Skeletal muscle tissue (tissue), 4 donors: ENCODE data around the gene FGF12. TPM values are rescaled to one million over a fixed set of nuclear protein-coding genes. Genes with fewer than 3 reads are reported as not detected.
"Not testable (repeated sequence)": the region's sequence is repeated elsewhere in the genome, so short reads cannot be mapped to it uniquely, and the experiment has no call there.

ENCODE experiments used
- H3K27ac ChIP-seq: one replicate; pipeline ENCODE4 v1.7.0; 2013; ENCODE audit warnings: mild to moderate bottlenecking, low read depth, low read length, inconsistent platforms
- H3K27me3 ChIP-seq, 3 donors: one replicate each; pipeline ENCODE4 v1.7.0; 2013; ENCODE audit warnings: low read length in 3 of 3; ENCODE audit not compliant: control insufficient read depth in 3 of 3, insufficient read depth in 3 of 3
- H3K36me3 ChIP-seq, 3 donors: one replicate each; pipeline ENCODE4 v1.7.0; 2013; ENCODE audit warnings: low read length in 3 of 3; ENCODE audit not compliant: control insufficient read depth in 3 of 3, insufficient read depth in 3 of 3
- H3K4me1 ChIP-seq, 3 donors: one replicate each; pipeline ENCODE4 v1.7.0; 2013; ENCODE audit warnings: low read length in 3 of 3, mild to moderate bottlenecking in 3 of 3; ENCODE audit not compliant: control insufficient read depth in 3 of 3, insufficient read depth in 3 of 3
- H3K4me3 ChIP-seq, 3 donors: one replicate each; pipeline ENCODE4 v1.7.0; 2013; ENCODE audit warnings: low read length in 3 of 3
- H3K9ac ChIP-seq, 3 donors: one replicate each; pipeline ENCODE4 v1.7.0; 2013; ENCODE audit warnings: low read length in 3 of 3, mild to moderate bottlenecking in 3 of 3, moderate library complexity in 2 of 3, low read depth in 1 of 3
- H3K9me3 ChIP-seq, 3 donors: one replicate each; pipeline ENCODE4 v1.7.0; 2013; ENCODE audit warnings: low read length in 3 of 3; ENCODE audit not compliant: control insufficient read depth in 3 of 3
- total RNA-seq: library from RNA; depleted of rRNA; stranded (reverse); fragments of >200 nt; gene quantifications from one replicate; pipeline ENCODE4 v1.2.3, GENCODE V29; 2014
- donor health status: Osteomylitis.

FGF12 gene
- total RNA-seq, 1 donor from 2014 or later, result 2.1 TPM

DNA sequence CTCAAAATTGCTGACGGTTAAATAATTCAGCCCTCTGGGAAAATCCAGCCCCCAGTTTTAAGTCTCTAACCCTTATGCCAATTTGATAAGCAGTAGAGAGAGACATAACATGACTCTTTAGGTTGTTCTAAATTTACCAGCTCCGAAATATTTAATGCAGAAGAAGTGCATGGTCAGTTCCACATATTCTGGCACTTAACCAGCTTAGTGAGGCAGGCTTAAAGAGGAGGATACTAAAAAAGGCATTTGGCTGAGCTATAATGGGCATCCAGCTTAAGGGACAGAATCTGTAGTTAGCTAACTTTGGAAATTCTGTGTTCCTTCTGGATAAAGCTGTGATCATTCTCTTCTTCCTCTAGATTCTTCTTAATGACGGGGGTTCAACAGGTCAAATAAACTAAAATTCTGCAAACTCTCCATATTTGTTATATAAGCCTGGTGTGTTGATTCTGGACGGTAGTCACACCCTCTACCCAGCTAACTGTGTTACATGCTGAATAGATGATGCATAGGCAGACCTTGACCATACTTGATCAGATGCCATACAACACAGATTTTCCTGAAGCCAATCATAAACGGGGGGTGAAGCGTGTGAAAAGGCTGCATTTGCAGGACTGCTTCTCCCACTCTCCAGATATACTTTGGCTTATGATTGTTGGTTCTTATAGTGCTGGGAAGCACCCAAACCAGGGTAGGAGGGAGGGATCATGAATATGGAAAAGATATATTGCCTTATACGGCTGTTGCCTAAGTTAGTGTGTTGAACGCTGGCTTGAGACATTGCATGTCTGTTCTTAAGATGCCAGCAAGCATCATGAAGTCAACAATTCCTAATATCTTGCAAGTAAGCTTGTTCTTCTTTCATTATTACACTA, 118.4 kb downstream of the FGF12 start:
- Histone ChIP-seq H3K27ac (no peak overlapping the region), H3K27me3 (no peaks in the 10 kb centered on the region), H3K4me1 (no peaks in the 10 kb centered on the region)

DNA sequence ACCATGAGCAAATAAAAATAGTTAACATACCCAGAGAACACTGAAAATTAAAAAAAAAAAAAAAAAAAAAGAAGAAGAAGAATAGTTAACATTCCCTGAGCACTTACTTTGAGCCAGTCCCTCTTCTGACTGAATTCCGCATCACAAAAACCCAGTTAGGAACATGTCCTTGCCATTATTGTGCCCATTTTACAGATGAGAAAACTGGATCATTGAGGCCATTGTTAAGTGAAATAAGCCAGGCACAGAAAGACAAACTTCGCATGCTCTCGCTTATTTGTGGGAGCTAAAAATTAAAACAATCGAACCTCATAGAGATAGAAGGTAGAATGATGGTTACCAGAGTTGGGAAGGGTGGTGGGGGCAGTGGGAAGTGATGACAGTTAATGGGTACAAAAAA, 119.5 kb downstream of the FGF12 start:
- Histone ChIP-seq H3K4me3 (no peak overlapping the region), H3K4me1 (no peaks in the 10 kb centered on the region), H3K27ac (no peak overlapping the region), H3K9me3 (no peaks in the 10 kb centered on the region), H3K9ac (no peak overlapping the region), H3K27me3 (no peaks in the 10 kb centered on the region), H3K36me3 (no peaks in the 10 kb centered on the region)

More for the DNA sequence above, 118.4 kb downstream of the FGF12 start:
- Histone ChIP-seq H3K4me3 (no peak overlapping the region), H3K9ac (no peak overlapping the region), H3K36me3 (no peaks in the 10 kb centered on the region), H3K9me3 (no peaks in the 10 kb centered on the region)

DNA sequence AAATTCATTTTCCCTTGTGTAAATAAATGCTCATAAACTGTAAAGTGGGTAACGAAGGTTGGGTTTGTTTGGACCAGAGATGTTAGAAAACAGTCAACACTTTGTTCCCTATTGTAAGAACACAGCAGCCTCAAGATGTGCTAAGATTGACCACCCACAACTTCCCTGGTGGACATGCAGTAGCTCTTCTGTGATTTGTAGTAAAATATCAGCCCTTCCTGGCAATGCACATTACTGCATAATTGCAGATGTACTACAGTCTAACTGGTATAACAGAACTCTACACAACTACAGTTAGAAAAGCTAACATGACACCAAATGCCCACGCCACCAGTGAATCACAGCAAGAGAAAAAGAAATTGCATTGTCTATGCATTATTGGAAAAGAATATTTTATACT, 129.4 kb downstream of the FGF12 start:
- no peaks in the 10 kb centered on the region for H3K4me1 ChIP-seq
- no peaks in the 10 kb centered on the region for H3K27me3 ChIP-seq
- no peak overlapping the region for H3K9ac ChIP-seq
- H3K4me3 ChIP-seq, result no peak overlapping the region
- no peak overlapping the region for H3K27ac ChIP-seq
- H3K9me3 ChIP-seq, result no peaks in the 10 kb centered on the region
- no peaks in the 10 kb centered on the region for H3K36me3 ChIP-seq

DNA sequence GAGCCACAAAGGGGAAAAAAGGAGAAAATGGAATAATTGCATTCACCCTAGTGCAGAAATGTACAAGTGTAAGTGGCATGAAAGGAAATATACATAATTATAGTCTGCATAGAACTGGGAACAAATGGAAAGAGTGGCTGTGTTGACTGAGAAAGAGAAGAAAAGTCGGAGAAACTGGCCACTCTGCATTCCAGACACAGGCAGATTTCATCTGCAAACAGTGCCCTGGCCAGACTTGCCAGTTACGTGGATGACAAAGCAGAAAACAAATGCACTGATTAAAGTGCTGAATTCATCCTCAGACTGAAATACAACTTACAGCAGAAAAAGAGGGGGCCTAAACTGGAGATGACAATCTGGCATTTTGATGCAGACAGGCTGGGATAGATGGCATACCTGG, 129.8 kb downstream of the FGF12 start:
- Histone ChIP-seq H3K27me3 (no peaks in the 10 kb centered on the region), H3K27ac (no peak overlapping the region), H3K9me3 (no peaks in the 10 kb centered on the region), H3K4me1 (no peaks in the 10 kb centered on the region), H3K9ac (no peak overlapping the region), H3K36me3 (no peaks in the 10 kb centered on the region), H3K4me3 (no peak overlapping the region)

DNA sequence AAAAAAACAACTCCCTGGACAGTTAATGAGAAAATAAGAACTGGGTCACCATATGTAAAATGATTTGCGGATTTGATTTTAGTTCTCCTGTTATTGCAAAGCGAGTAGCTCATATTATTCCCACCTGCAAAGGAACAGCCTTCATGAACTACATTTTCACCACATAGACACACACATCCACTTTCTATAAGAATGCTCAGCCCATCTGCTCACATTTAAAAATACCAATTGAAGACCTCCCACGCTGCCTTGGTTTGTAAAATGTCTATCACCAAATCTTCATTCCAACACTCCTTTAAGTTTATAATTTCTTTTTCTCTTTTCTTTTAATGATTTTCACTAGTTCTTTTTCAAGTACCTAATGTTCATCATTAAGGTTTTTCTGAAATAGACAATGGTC, 148.6 kb downstream of the FGF12 start:
- no peak overlapping the region for H3K27ac ChIP-seq
- no peaks in the 10 kb centered on the region for H3K27me3 ChIP-seq
- H3K36me3 ChIP-seq, result no peaks in the 10 kb centered on the region
- H3K9me3 ChIP-seq, result peaks cover 0 to 2% (median 0%) of the 10 kb centered on the region in 3 donors
- H3K9ac ChIP-seq, result no peak overlapping the region
- H3K4me3 ChIP-seq, result no peak overlapping the region
- H3K4me1 ChIP-seq, result no peaks in the 10 kb centered on the region

DNA sequence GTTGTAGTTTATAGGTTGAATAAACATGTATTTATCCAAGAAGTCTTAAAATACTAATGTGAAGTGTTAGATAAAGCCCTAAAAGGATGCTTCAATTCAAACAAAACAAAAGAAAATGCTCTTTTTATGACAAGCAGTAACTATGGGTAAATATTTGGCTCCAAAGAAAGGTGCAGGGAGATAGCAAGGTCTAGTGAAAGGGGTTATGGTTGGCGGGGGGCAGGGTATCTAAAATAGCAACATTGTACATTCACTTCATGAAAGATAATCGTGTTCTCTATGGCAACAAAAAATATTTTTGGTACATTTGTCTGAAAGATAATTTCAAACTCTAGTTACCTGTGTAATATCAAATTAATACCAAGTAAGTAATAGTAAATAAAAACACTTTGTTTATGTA, 149.5 kb downstream of the FGF12 start:
- Histone ChIP-seq H3K4me3 (no peak overlapping the region), H3K9me3 (peaks cover 0 to 2% (median 0%) of the 10 kb centered on the region in 3 donors), H3K27me3 (no peaks in the 10 kb centered on the region), H3K9ac (no peak overlapping the region), H3K36me3 (no peaks in the 10 kb centered on the region), H3K4me1 (no peaks in the 10 kb centered on the region), H3K27ac (no peak overlapping the region)

DNA sequence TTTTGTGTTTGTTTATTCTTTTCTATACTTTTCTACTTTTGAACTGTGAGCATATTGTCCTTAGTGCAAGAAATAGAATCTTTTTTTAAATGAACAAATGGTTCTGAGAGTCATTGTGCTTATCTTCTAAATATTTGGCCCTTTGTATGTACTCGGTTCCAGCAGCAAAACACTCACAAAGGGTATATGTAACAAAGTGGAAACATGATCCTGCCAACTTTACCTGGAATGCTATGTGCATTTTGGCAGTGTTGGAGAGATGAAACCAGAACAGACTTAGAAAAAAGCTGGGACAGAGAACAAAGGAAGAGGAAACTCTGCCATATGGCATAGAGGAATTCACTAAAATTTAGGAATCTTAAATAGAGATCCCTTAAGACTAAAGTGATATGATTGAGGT, 150.1 kb downstream of the FGF12 start:
- Histone ChIP-seq H3K27ac (no peak overlapping the region), H3K27me3 (no peaks in the 10 kb centered on the region), H3K4me1 (no peaks in the 10 kb centered on the region), H3K9me3 (peaks cover 0 to 2% (median 0%) of the 10 kb centered on the region in 3 donors), H3K36me3 (no peaks in the 10 kb centered on the region), H3K9ac (no peak overlapping the region), H3K4me3 (no peak overlapping the region)

DNA sequence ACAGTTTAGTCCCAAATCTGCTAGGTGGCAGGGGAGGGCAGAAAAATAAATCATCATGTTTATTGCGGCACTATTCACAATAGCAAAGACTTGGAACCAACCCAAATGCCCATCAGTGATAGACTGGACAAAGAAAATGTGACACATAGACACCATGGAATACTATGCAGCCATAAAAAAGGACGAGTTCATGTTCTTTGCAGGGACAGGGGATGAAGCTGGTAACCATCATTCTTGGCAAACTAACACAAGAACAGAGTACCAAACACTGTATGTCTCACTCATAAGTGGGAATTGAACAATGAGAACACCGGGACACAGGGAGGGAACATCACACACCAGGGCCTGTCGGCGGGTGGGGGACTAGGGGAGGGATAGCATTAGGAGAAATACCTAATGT, 150.6 kb downstream of the FGF12 start:
- H3K4me3 ChIP-seq, H3K27ac ChIP-seq, H3K9me3 ChIP-seq, H3K36me3 ChIP-seq, H3K9ac ChIP-seq, H3K27me3 ChIP-seq, H3K4me1 ChIP-seq: not testable (repeated sequence)

DNA sequence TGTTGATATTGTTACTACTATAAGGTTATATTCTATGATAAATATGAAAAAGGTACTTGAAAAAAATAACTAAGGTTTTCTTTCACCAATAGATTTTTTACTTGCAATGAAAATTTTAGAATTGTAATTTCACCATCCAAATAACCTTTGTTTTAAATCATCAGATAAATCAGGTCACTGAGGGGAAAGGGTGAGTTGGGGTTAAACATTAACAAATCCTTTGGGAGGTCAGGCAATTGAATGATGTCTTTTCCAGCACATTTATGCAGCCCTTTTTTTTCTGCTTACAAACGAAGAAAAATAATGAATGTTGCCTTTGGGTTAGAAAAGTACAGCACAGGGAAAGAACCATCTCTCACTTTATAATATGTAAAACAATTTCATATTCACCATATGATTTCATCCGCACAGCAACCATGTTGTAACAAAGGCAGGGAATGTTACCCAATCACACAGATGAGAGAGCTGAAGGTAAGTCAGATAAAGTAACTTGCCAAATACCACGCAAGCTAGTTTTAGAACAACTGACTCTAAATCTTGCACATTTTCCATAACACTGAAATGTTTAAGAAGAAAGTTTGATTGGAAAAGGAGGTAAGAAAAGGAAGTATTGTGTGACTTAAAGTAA, 151.3 kb downstream of the FGF12 start:
- Histone ChIP-seq H3K36me3 (no peaks in the 10 kb centered on the region), H3K4me3 (no peak overlapping the region), H3K27ac (no peak overlapping the region), H3K9me3 (peaks cover 0 to 2% (median 0%) of the 10 kb centered on the region in 3 donors), H3K9ac (no peak overlapping the region), H3K4me1 (no peaks in the 10 kb centered on the region), H3K27me3 (no peaks in the 10 kb centered on the region)

DNA sequence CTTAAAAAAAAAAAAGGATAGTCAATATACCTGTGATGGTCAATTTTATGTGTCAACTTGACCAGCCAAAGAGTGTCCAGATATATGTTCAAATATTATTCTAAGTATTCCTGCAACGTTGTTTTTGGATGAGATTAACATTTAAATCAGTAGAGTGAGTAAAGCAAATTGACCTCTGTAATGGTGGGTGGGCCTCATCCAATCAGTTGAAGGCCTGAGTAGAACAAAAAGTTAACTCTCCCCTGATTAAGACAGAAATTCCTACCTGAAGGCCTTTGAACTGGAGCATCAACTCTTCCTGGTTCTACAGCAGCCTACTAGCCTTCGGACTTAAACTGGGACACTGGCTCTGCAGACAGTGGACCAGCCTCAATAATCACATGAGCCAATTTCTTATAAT, 154.1 kb downstream of the FGF12 start:
- Histone ChIP-seq H3K27ac (no peak overlapping the region), H3K27me3 (no peaks in the 10 kb centered on the region)

More for the DNA sequence above, 154.1 kb downstream of the FGF12 start:
- Histone ChIP-seq H3K4me3 (no peak overlapping the region), H3K4me1 (no peaks in the 10 kb centered on the region), H3K9me3 (peaks cover 0 to 2% (median 0%) of the 10 kb centered on the region in 3 donors), H3K36me3 (no peaks in the 10 kb centered on the region), H3K9ac (no peak overlapping the region)
